Measurements from ENCODE around the gene CFAP251.
A peak's percentile ranks its signal among the peaks of the same experiment; 100 is the strongest.

DNA sequence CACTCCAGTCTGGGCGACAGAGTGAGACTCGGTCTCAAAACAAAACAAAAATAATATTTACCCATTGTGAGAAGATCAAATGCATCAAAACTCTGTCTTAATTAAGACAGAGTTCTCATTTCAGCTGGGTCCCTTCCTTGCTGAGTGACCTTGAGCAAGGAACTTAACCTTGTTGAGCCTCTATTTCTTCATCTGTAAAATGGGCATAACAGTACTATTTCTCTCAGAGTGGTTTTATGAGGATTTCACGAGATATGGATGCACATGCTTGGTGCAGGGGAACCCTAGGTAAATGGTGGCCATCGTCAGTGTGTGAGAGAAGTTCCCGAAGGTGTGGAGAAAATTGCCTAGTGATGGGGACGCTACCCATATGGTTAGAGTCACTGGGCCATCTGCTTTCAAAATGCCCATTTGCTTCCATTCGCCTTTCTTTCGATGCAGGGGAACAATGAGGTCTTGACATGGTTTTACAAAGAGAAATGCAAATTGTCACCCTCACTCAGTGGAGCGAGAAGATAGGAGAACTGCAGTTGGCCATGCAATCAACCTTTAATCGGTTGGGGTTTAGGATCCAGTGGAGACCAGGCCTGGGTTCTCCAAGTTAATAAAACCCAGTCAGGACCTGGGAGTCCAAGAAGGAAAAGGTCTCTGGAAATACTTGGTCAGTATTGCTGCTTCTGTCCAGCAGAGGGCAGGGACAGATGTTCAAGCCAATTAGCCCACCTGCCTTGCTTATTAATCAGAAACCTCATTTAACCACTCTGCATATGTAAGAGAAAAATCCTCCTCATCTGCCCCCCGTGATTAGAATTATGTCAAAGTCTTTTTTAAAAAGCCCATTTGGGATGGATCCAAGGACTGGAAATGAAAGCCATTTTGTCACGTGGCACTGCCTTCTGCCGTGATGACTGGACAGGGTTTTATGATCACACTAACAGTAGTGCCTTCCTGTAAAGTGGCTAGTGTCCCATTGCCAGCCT is 37.2 kb downstream of the CFAP251 start:
- TF ChIP-seq, protein P1, sequence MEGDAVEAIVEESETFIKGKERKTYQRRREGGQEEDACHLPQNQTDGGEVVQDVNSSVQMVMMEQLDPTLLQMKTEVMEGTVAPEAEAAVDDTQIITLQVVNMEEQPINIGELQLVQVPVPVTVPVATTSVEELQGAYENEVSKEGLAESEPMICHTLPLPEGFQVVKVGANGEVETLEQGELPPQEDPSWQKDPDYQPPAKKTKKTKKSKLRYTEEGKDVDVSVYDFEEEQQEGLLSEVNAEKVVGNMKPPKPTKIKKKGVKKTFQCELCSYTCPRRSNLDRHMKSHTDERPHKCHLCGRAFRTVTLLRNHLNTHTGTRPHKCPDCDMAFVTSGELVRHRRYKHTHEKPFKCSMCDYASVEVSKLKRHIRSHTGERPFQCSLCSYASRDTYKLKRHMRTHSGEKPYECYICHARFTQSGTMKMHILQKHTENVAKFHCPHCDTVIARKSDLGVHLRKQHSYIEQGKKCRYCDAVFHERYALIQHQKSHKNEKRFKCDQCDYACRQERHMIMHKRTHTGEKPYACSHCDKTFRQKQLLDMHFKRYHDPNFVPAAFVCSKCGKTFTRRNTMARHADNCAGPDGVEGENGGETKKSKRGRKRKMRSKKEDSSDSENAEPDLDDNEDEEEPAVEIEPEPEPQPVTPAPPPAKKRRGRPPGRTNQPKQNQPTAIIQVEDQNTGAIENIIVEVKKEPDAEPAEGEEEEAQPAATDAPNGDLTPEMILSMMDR (conservative IDR thresholded peaks at IDR 0.05; ENCODE audit: low read depth, low read length): peak; percentile 40
- TF ChIP-seq EZH2 (IDR thresholded peaks at IDR 0.05; ENCODE audit: borderline replicate concordance, low read depth, low read length, poor library complexity, severe bottlenecking): no peak
